Fibroblast of the conjunctiva (primary cell): Measurements from ENCODE around the gene MYO15A.

Experiments
- DNase-seq: peaks from one replicate; pipeline ENCODE4 v3.0.0-alpha.2; 2010; ENCODE audit warnings: low read depth

Gene MYO15A

GRCh38 chr17:18105595-18105994 lies 3.0 kb upstream of the MYO15A start:
- DNase-seq = no peak

GRCh38 chr17:18106211-18106610 lies 2.3 kb upstream of the MYO15A start:
- DNase-seq = no peak

GRCh38 chr17:18107061-18107790 lies 1.3 kb upstream of the MYO15A start:
- DNase-seq = no peak

GRCh38 chr17:18107971-18108370 lies 585 bp upstream of the MYO15A start:
- no peak for DNase-seq

GRCh38 chr17:18109935-18110485 lies 1.5 kb downstream of the MYO15A start:
- DNase-seq = no peak

GRCh38 chr17:18110636-18111145 lies 2.1 kb downstream of the MYO15A start:
- no peak for DNase-seq

GRCh38 chr17:18111330-18111971 lies 2.9 kb downstream of the MYO15A start:
- no peak for DNase-seq

- DNase-seq = no peak
These were observed 7.0 kb downstream of the MYO15A start for GRCh38 chr17:18115517-18115916.

- no peak for DNase-seq
These were observed 7.5 kb downstream of the MYO15A start for GRCh38 chr17:18116078-18116477.

GRCh38 chr17:18117533-18117932 lies 9.0 kb downstream of the MYO15A start:
- DNase-seq = no peak

- no peak for DNase-seq
These were observed 9.7 kb downstream of the MYO15A start for GRCh38 chr17:18117982-18118975.

- no peak for DNase-seq
These were observed 10.7 kb downstream of the MYO15A start for GRCh38 chr17:18119166-18119745.

GRCh38 chr17:18119938-18120337 lies 11.4 kb downstream of the MYO15A start:
- no peak for DNase-seq

GRCh38 chr17:18120461-18121017 lies 12.0 kb downstream of the MYO15A start:
- no peak for DNase-seq

GRCh38 chr17:18121144-18121910 lies 12.8 kb downstream of the MYO15A start:
- no peak for DNase-seq

GRCh38 chr17:18122990-18123753 lies 14.6 kb downstream of the MYO15A start:
- DNase-seq = no peak

- DNase-seq = no peak
These were observed 16.0 kb downstream of the MYO15A start for GRCh38 chr17:18124345-18125126.

GRCh38 chr17:18129041-18129502 lies 20.5 kb downstream of the MYO15A start:
- peak; percentile 36 for DNase-seq

GRCh38 chr17:18132711-18133110 lies 24.2 kb downstream of the MYO15A start:
- DNase-seq = no peak
